SK-N-SH (cell line): ENCODE data around the gene DGKH. TPM values are rescaled to one million over a fixed set of nuclear protein-coding genes. Genes with fewer than 3 reads are reported as not detected.
"Not testable (repeated sequence)": the region's sequence is repeated elsewhere in the genome, so short reads cannot be mapped to it uniquely, and the experiment has no call there.

Source experiments
- CTCF ChIA-PET: fragments of 300-600, 350-600 bp; formaldehyde crosslinking; extraction: SDS; loops from one replicate; lab custom pipeline; 2021; lab: Yijun Ruan, JAX
- POLR2A ChIA-PET: fragments of 350-600 bp; sonication (Branson Sonifier 250); formaldehyde crosslinking; extraction: SDS; loops from one replicate; lab custom pipeline; 2020; ENCODE audit warnings: antibody characterized with exemption, inconsistent platforms; lab: Yijun Ruan, JAX
- DNase-seq: peaks from one replicate; pipeline ENCODE4 v3.0.0; 2012
- H2AFZ ChIP-seq: fragments of 200-600 bp; sonication (generic); 2 replicates; pipeline ENCODE4 v1.8.1; 2016; ENCODE audit warnings: antibody characterized with exemption, mild to moderate bottlenecking, low read depth
- H3F3A ChIP-seq: fragments of 200-600 bp; sonication (generic); replicated peaks from 2 replicates; pipeline ENCODE3; 2016; ENCODE audit warnings: antibody characterized with exemption, mild to moderate bottlenecking; ENCODE audit not compliant: insufficient read depth
- H3K27ac ChIP-seq, 2 experiments: fragments of 200-500 bp in 1 of 2; fragments of 200-600 bp in 1 of 2; sonication (Bioruptor generic) in 1 of 2; sonication (generic), shearing (Covaris generic) in 1 of 2; 2 replicates each; pipeline versions ENCODE4 v1.5.1 to v1.6.1; 2014 to 2016; ENCODE audit warnings: low read depth in 2 of 2, inconsistent platforms in 1 of 2, low read length in 1 of 2, mild to moderate bottlenecking in 1 of 2, mixed read lengths in 1 of 2
- H3K27me3 ChIP-seq: fragments of 200-600 bp; sonication (generic), shearing (Covaris generic); 2 replicates; pipeline ENCODE4 v1.6.1; 2016; ENCODE audit warnings: mixed run types; ENCODE audit not compliant: insufficient read depth
- H3K36me3 ChIP-seq, 2 experiments: fragments of 200-500 bp in 1 of 2; fragments of 200-600 bp in 1 of 2; sonication (Bioruptor generic) in 1 of 2; sonication (generic) in 1 of 2; replicated peaks in 1 of 2; 2 replicates each; pipeline versions ENCODE3 to v1.5.1; 2014 to 2016; ENCODE audit warnings: low read length in 1 of 2, mild to moderate bottlenecking in 1 of 2; ENCODE audit not compliant: insufficient read depth in 2 of 2, control insufficient read depth in 1 of 2
- H3K4me1 ChIP-seq, 2 experiments: fragments of 200-500 bp in 1 of 2; fragments of 200-600 bp in 1 of 2; sonication (Bioruptor generic) in 1 of 2; sonication (generic), shearing (Covaris generic) in 1 of 2; 2 replicates each; pipeline versions ENCODE4 v1.5.1 to v1.6.1; 2014 to 2016; ENCODE audit warnings: low read depth in 1 of 2, low read length in 1 of 2, mixed run types in 1 of 2; ENCODE audit not compliant: insufficient read depth in 2 of 2, control insufficient read depth in 1 of 2
- H3K4me2 ChIP-seq: fragments of 200-600 bp; sonication (generic), shearing (Covaris generic); 2 replicates; pipeline ENCODE4 v1.6.1; 2017; ENCODE audit warnings: mixed run types
- H3K4me3 ChIP-seq, 2 experiments: fragments of 200-500 bp in 1 of 2; fragments of 200-600 bp in 1 of 2; sonication (Bioruptor generic) in 1 of 2; sonication (generic), shearing (Covaris generic) in 1 of 2; 2 replicates each; pipeline versions ENCODE4 v1.5.1 to v1.8.1; 2014 to 2016; ENCODE audit warnings: low read depth in 2 of 2, inconsistent platforms in 1 of 2, low read length in 1 of 2, mild to moderate bottlenecking in 1 of 2, mixed read lengths in 1 of 2, moderate library complexity in 1 of 2
- H3K79me2 ChIP-seq: fragments of 200-600 bp; sonication (generic); 2 replicates; pipeline ENCODE4 v1.8.1; 2017; ENCODE audit warnings: mild to moderate bottlenecking; ENCODE audit not compliant: insufficient read depth
- H3K9ac ChIP-seq: fragments of 200-600 bp; sonication (generic); 2 replicates; pipeline ENCODE4 v1.6.1; 2017; ENCODE audit warnings: mixed run types
- H3K9me2 ChIP-seq: fragments of 200-600 bp; sonication (generic); 2 replicates; pipeline ENCODE4 v1.6.1; 2017; ENCODE audit warnings: mixed run types
- H3K9me3 ChIP-seq: fragments of 200-600 bp; sonication (generic); 2 replicates; pipeline ENCODE4 v1.6.1; 2017; ENCODE audit warnings: mixed run types, mild to moderate bottlenecking, moderate library complexity
- H4K20me1 ChIP-seq: fragments of 200-600 bp; sonication (generic); 2 replicates; pipeline ENCODE4 v1.6.1; 2017; ENCODE audit warnings: mild to moderate bottlenecking, mixed run types; ENCODE audit not compliant: insufficient read depth
- EP300 ChIP-seq, 2 experiments: IDR thresholded peaks; 2 replicates each; pipeline versions ENCODE4 v1.4.0 to v1.6.1; 2012; ENCODE audit warnings: borderline replicate concordance in 1 of 2, low read depth in 1 of 2, low read length in 1 of 2
- FOSL2 ChIP-seq: IDR thresholded peaks from 2 replicates; pipeline ENCODE4 v1.4.0; 2012; ENCODE audit warnings: low read depth, mild to moderate bottlenecking, moderate library complexity, borderline replicate concordance
- FOXJ3 ChIP-seq: sonication (generic); formaldehyde crosslinking; IDR thresholded peaks from 2 replicates; pipeline ENCODE4 v1.5.1; 2020; ENCODE audit warnings: mild to moderate bottlenecking, missing genetic modification reagents
- GABPA ChIP-seq: IDR thresholded peaks from 2 replicates; pipeline ENCODE4 v1.4.0; 2012; ENCODE audit warnings: low read depth, mild to moderate bottlenecking
- GATA2 ChIP-seq: sonication (generic); formaldehyde crosslinking; IDR thresholded peaks from 2 replicates; pipeline ENCODE4 v1.5.0; 2020; ENCODE audit warnings: mild to moderate bottlenecking, missing genetic modification reagents
- MXI1 ChIP-seq: IDR thresholded peaks from 2 replicates; pipeline ENCODE4 v1.6.1; 2012; ENCODE audit warnings: mild to moderate bottlenecking, low read depth, low read length, improper control_type of control experiment
- POLR2AphosphoS5 ChIP-seq: IDR thresholded peaks from 2 replicates; pipeline ENCODE4 v1.6.1; 2012; ENCODE audit warnings: low read depth, low read length
- RCOR1 ChIP-seq: fragments of 150-350 bp; IDR thresholded peaks from 2 replicates; pipeline ENCODE4 v1.6.1; 2017; ENCODE audit warnings: antibody characterized with exemption, low read length
- RFX5 ChIP-seq: IDR thresholded peaks from 2 replicates; pipeline ENCODE4 v1.6.1; 2012; ENCODE audit warnings: mild to moderate bottlenecking, improper control_type of control experiment, low read length
- TEAD4 ChIP-seq: IDR thresholded peaks from 2 replicates; pipeline ENCODE4 v1.4.0; 2012; ENCODE audit warnings: mild to moderate bottlenecking, borderline replicate concordance; ENCODE audit not compliant: insufficient read depth
- WGBS: methylation state at CpG from one replicate; pipeline ENCODE4 v1.1.6; 2017; ENCODE audit warnings: low lambda C conversion rate; 5-methylcytosine and 5-hydroxymethylcytosine counted together
- polyA plus RNA-seq, 3 experiments: library from polyadenylated mRNA; depleted of rRNA; stranded (reverse); fragments of >200 nt; gene quantifications; 2 replicates each; pipeline ENCODE4 v1.2.3, GENCODE V29; 2012
- TF ChIP-seq, protein P1 (sequence below): fragments of 150-350 bp; IDR thresholded peaks from 2 replicates; pipeline ENCODE4 v1.6.1; 2016; ENCODE audit warnings: mild to moderate bottlenecking, low read depth, low read length
- TF ChIP-seq, protein P2 (sequence below): IDR thresholded peaks from 2 replicates; pipeline ENCODE4 v1.4.0; 2012; ENCODE audit warnings: low read depth

DGKH gene
- polyA plus RNA-seq, 1 of the 3 experiments (the other 2 are of a cell fraction), result 2.5 TPM

DNA sequence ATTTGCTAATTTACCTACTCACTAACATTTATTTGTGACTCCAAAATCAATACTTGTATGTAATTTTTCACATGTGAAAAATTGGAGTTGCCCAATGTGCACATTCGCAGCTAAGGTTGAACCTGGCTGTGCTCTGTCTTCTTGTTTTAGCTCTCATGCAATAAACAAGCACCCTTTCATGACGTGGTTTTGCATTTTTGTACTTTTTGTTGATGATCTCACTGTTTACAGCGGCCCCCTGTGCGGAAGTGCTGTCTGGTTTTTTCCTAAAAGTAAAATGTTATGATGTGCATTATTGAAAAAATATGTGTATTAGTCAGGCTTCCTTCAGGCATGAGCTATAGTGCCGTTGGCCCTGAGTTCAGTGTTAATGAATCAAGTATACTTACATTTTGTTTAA lies 18.1 kb downstream of the DGKH start (continued):
- TF ChIP-seq, protein P1, sequence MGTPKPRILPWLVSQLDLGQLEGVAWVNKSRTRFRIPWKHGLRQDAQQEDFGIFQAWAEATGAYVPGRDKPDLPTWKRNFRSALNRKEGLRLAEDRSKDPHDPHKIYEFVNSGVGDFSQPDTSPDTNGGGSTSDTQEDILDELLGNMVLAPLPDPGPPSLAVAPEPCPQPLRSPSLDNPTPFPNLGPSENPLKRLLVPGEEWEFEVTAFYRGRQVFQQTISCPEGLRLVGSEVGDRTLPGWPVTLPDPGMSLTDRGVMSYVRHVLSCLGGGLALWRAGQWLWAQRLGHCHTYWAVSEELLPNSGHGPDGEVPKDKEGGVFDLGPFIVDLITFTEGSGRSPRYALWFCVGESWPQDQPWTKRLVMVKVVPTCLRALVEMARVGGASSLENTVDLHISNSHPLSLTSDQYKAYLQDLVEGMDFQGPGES, result no peak
- no peak for TF ChIP-seq GABPA
- peak; percentile 49; the same call in 1 of the 2 replicates for TF ChIP-seq TEAD4
- TF ChIP-seq RCOR1, result no peak
- TF ChIP-seq RFX5, result no peak
- TF ChIP-seq GATA2, result no peak
- TF ChIP-seq FOXJ3 (CRISPR knock-in tag), result no peak
- TF ChIP-seq POLR2AphosphoS5, result no peak; the same call in 1 of the 2 replicates
- TF ChIP-seq EP300 (IDR thresholded peaks at IDR 0.05; ENCODE audit: borderline replicate concordance in 1 of 2, low read depth in 1 of 2, low read length in 1 of 2), result peak in 1 of 2 experiments; percentile 58; a peak in 1 of 4 replicates
- TF ChIP-seq, all 33 proteins: peak for 10

DNA sequence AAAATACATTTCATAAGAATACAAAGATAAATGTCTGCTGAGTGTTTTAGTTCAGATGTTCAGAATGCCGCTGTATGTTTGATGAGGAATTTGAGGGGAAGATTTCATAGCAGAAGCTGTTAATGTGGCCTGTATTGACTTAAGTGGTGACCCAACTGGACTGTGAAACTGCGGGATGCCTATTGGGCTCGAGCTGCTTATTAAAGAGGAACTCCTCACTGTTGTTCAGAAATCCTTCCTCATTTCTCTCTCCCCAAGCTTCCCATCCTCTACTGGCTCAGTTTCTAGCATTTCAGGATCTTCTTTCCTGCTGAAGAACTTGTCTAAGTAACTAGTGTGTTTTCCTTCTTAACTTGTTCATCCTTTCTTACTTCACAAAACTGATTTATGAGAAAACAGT lies 20.4 kb downstream of the DGKH start:
- ChIA-PET POLR2A (no interaction called here), CTCF (interaction anchor here (1.1 kb wide), 1 partner anchor 401 kb away, joined by 3 read pairs; no protein-coding TSS in a partner anchor)
- Histone ChIP-seq H3K4me1 (peaks cover 0 to 2% of the 10 kb centered on the region in 2 experiments; a peak in 1 of 4 replicates), H3K27ac (no peak overlapping the region), H2AFZ (no peak overlapping the region), H4K20me1 (no peaks in the 10 kb centered on the region), H3K4me3 (no peak overlapping the region), H3K27me3 (no peaks in the 10 kb centered on the region), H3K4me2 (no peak overlapping the region), H3K9me2 (no peaks in the 10 kb centered on the region), H3K79me2 (no peaks in the 10 kb centered on the region), H3K36me3 (peaks cover 2 to 14% of the 10 kb centered on the region in 2 experiments), H3K9me3 (no peaks in the 10 kb centered on the region), H3F3A (peaks cover 11% of the 10 kb centered on the region), H3K9ac (no peak overlapping the region)
- 100% methylated on average over 3 of the region's 3 CpGs for WGBS
- DNase-seq, result no peak
- TF ChIP-seq FOSL2 (no peak), EP300 (IDR thresholded peaks at IDR 0.05; ENCODE audit: borderline replicate concordance in 1 of 2, low read depth in 1 of 2, low read length in 1 of 2) (no peak), MXI1 (no peak)
- TF ChIP-seq, protein P2, sequence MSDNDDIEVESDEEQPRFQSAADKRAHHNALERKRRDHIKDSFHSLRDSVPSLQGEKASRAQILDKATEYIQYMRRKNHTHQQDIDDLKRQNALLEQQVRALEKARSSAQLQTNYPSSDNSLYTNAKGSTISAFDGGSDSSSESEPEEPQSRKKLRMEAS, result no peak

DNA sequence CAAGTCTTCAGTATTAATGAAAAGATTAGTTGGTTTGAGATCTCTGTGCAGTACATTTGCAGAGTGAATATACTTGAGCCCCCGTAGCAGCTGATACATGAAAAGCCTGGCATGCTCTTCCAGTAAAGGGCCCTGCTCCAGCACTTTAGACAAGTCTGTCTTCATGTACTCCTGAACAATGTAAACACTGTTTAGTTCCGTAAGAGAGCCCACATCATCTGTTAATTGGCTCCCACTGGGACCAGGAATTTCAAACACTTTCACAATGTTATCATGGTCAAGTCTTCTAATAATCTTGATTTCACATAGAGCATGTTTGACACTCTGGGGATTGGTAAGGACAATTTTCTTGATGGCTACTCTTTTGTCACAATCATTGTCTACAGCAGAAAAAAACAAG lies 22.2 kb downstream of the DGKH start:
- H2AFZ ChIP-seq, H3K79me2 ChIP-seq, H3K9me2 ChIP-seq, POLR2A ChIA-PET, H3K9me3 ChIP-seq, H3K9ac ChIP-seq, DNase-seq, H3K4me1 ChIP-seq, CTCF ChIA-PET, H3K27me3 ChIP-seq, H4K20me1 ChIP-seq, H3K4me2 ChIP-seq, H3K27ac ChIP-seq, H3K4me3 ChIP-seq: not testable (repeated sequence)
- 97% methylated on average over 2 of the region's 2 CpGs for WGBS
- H3F3A ChIP-seq, result peaks cover 12% of the 10 kb centered on the region
- H3K36me3 ChIP-seq, result peaks cover 2 to 14% of the 10 kb centered on the region in 2 experiments

DNA sequence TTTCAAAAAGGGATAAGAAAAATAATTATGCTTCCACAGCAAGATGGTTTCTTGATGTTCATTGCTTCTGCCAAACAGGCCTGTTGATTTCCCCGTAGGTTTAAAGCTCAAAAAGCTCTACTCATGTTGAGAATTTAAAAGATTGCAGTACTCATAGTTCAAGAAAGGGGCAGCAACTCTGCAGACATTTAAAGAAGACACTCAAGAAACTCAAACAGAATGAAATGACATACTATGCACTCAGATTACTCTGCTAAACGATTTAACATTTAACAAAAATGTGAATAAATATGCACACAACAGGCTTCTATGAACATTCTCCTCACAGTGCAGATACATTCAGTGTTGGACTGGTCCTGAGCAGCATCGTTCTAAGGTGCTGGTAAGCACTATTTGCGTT lies 22.7 kb downstream of the DGKH start:
- H3K4me1 ChIP-seq, H4K20me1 ChIP-seq, H3K9ac ChIP-seq, H3K27ac ChIP-seq, DNase-seq, H3K79me2 ChIP-seq, POLR2A ChIA-PET, H3K4me3 ChIP-seq, H3K27me3 ChIP-seq, H3K9me3 ChIP-seq, H2AFZ ChIP-seq, H3K4me2 ChIP-seq, H3K9me2 ChIP-seq: not testable (repeated sequence)
- H3F3A ChIP-seq, result peaks cover 10% of the 10 kb centered on the region
- peaks cover 2 to 14% of the 10 kb centered on the region in 2 experiments for H3K36me3 ChIP-seq
- CTCF ChIA-PET, result interaction anchor here (0.6 kb wide), 1 partner anchor 208 kb away, joined by 3 read pairs; no protein-coding TSS in a partner anchor
- 94% methylated on average over 4 of the region's 4 CpGs for WGBS
